OCI-LY7 (cell line): ENCODE measurements around the gene B4GAT1. TPM values are rescaled to one million over a fixed set of nuclear protein-coding genes. Genes with fewer than 3 reads are reported as not detected.

ENCODE experiments used
- BruUV-seq: library from RNA; stranded (reverse); fragments of 400-500 nt; replicated peaks from 2 replicates; lab custom pipeline; 2021; lab: Mats Ljungman, UMichigan
- CTCF ChIA-PET: fragments of 300-600 bp; sonication (Branson Sonifier 250); formaldehyde crosslinking; loops from one replicate; lab custom pipeline; 2022; ENCODE audit warnings: antibody characterized with exemption; ENCODE audit not compliant: unreplicated experiment; lab: Charles Lee
- POLR2A ChIA-PET: fragments of 300-600 bp; sonication (Branson Sonifier 250); formaldehyde crosslinking; loops from one replicate; lab custom pipeline; 2022; ENCODE audit warnings: antibody characterized with exemption; lab: Charles Lee
- DNase-seq: peaks from one replicate; pipeline ENCODE4 v3.0.0-alpha.2; 2015; ENCODE audit warnings: low spot score
- H2AFZ ChIP-seq: fragments of 200-600 bp; sonication (generic), shearing (Covaris generic); 2 replicates; pipeline ENCODE4 v1.6.1; 2014; ENCODE audit warnings: mild to moderate bottlenecking, antibody characterized with exemption, low read length, moderate library complexity
- H3K27ac ChIP-seq: fragments of 200-600 bp; sonication (generic); 2 replicates; pipeline ENCODE4 v1.5.1; 2014; ENCODE audit warnings: mixed run types, low read depth, mild to moderate bottlenecking, moderate library complexity, low read length, inconsistent platforms; ENCODE audit not compliant: poor library complexity, severe bottlenecking
- H3K36me3 ChIP-seq: fragments of 200-600 bp; sonication (generic); 2 replicates; pipeline ENCODE4 v1.6.1; 2014; ENCODE audit warnings: mild to moderate bottlenecking, antibody characterized with exemption, low read length, moderate library complexity, mixed read lengths; ENCODE audit not compliant: insufficient read depth
- H3K4me1 ChIP-seq: fragments of 200-600 bp; sonication (generic); 2 replicates; pipeline ENCODE4 v1.5.1; 2014; ENCODE audit warnings: mild to moderate bottlenecking, low read length; ENCODE audit not compliant: insufficient read depth, poor library complexity, severe bottlenecking
- H3K4me2 ChIP-seq: fragments of 200-600 bp; sonication (generic); 2 replicates; pipeline ENCODE4 v1.6.1; 2014; ENCODE audit warnings: mild to moderate bottlenecking, low read length
- H3K4me3 ChIP-seq: fragments of 200-600 bp; sonication (generic); 2 replicates; pipeline ENCODE4 v1.5.1; 2014; ENCODE audit warnings: mild to moderate bottlenecking, low read depth, low read length; ENCODE audit not compliant: poor library complexity, severe bottlenecking
- H3K79me2 ChIP-seq: fragments of 200-600 bp; sonication (generic); 2 replicates; pipeline ENCODE4 v1.6.1; 2016; ENCODE audit warnings: low read depth, mild to moderate bottlenecking, low read length, moderate library complexity, mixed read lengths; ENCODE audit not compliant: insufficient read depth
- H3K9me2 ChIP-seq: fragments of 200-600 bp; sonication (generic); 2 replicates; pipeline ENCODE4 v1.6.1; 2016; ENCODE audit warnings: mild to moderate bottlenecking, low read length, mixed read lengths; ENCODE audit not compliant: insufficient read depth
- H3K9me3 ChIP-seq: fragments of 200-600 bp; sonication (generic); 2 replicates; pipeline ENCODE4 v1.6.1; 2014; ENCODE audit warnings: mild to moderate bottlenecking, mixed run types, low read length, mixed read lengths
- H4K20me1 ChIP-seq: fragments of 200-600 bp; sonication (generic); 2 replicates; pipeline ENCODE4 v1.6.1; 2014; ENCODE audit warnings: mild to moderate bottlenecking, antibody characterized with exemption, low read length, moderate library complexity, mixed read lengths; ENCODE audit not compliant: insufficient read depth
- EZH2phosphoT487 ChIP-seq: fragments of 200-600 bp; sonication (generic); IDR thresholded peaks from 2 replicates; pipeline ENCODE4 v1.6.1; 2018; ENCODE audit warnings: low read depth, borderline replicate concordance, mild to moderate bottlenecking, mixed run types, antibody characterized with exemption, low read length, moderate library complexity, mixed read lengths
- intact Hi-C: fragments of 100-400 bp; cut with micrococcal nuclease; formaldehyde crosslinking; loops from one replicate; pipeline ENCODE4 v1.10.0; 2022; ENCODE audit not compliant: unreplicated experiment
- total RNA-seq, 2 experiments: library from RNA; depleted of rRNA in 1 of 2; stranded (reverse); fragments of >200 nt in 1 of 2; shearing (Covaris generic) in 1 of 2; gene quantifications; 2 replicates each; pipeline ENCODE4 v1.2.3, GENCODE V29; 2014 to 2022
- TF ChIP-seq, protein P1 (sequence below): fragments of 200-600 bp; sonication (generic); conservative IDR thresholded peaks from 2 replicates; pipeline ENCODE4 v1.5.1; 2014; ENCODE audit warnings: mild to moderate bottlenecking, antibody characterized with exemption, low read length, moderate library complexity, mixed read lengths

Gene B4GAT1
- total RNA-seq, 2 experiments from 2014 or later = 9.8 to 11.7 TPM

DNA sequence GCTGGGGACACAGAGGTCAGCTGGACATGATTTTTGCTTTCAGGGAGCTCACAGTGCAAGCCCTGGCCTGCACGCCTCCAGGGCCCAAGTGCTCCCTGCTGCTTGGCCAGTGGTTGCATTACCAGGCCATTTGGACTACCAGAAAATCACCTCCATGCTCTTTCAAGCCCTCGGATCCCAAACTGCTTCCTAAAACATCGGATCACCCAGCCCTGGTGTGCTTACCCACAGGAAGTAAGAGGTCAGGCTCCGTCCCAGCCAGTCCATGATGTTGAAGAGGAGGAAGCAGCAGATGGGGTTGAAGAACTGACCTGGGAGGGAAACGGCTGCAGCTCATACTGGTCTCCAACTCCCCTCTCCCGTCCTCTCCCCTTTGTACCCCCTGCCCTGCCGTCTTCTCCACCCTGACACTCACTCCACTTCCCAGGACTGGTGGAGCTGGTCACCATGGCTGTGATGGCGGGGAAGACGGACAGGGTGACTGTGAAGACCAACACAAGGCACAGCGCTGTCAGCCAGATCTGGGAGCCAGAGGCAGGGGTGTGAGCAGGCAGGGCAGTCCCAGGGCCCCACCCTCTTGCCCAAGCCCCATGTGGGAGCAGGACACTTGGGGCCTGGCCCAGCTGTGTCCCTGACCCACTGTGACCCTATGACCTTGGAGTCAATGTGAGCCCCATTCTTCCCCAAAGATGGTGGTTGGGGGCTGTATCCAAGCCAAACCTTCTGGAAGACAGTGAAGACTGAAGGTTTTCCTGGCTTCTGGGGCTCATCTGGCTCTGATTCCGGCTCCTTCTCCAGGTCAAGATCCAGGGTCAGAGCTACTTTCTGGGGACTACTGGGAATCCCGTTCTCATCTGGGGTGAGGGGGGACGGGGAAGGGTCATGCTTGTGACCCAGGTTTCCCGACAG is 18.5 kb upstream of the B4GAT1 start:
- peaks cover 92% of the 10 kb centered on the region for H3K36me3 ChIP-seq
- no TSS peak for BruUV-seq
- H3K27ac ChIP-seq = no peak overlapping the region
- no peak for TF ChIP-seq EZH2phosphoT487
- TF ChIP-seq, protein P1, sequence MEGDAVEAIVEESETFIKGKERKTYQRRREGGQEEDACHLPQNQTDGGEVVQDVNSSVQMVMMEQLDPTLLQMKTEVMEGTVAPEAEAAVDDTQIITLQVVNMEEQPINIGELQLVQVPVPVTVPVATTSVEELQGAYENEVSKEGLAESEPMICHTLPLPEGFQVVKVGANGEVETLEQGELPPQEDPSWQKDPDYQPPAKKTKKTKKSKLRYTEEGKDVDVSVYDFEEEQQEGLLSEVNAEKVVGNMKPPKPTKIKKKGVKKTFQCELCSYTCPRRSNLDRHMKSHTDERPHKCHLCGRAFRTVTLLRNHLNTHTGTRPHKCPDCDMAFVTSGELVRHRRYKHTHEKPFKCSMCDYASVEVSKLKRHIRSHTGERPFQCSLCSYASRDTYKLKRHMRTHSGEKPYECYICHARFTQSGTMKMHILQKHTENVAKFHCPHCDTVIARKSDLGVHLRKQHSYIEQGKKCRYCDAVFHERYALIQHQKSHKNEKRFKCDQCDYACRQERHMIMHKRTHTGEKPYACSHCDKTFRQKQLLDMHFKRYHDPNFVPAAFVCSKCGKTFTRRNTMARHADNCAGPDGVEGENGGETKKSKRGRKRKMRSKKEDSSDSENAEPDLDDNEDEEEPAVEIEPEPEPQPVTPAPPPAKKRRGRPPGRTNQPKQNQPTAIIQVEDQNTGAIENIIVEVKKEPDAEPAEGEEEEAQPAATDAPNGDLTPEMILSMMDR = no peak
- H3K4me3 ChIP-seq = no peak overlapping the region
- peaks cover 9% of the 10 kb centered on the region for H3K4me1 ChIP-seq
- H3K9me3 ChIP-seq = no peaks in the 10 kb centered on the region
- DNase-seq = no peak
- ChIA-PET POLR2A (no interaction called here), CTCF (no interaction called here)
- H2AFZ ChIP-seq = no peak overlapping the region
- H3K9me2 ChIP-seq = no peaks in the 10 kb centered on the region
- H4K20me1 ChIP-seq = no peaks in the 10 kb centered on the region
- H3K4me2 ChIP-seq = no peak overlapping the region
- H3K79me2 ChIP-seq = peaks cover 16% of the 10 kb centered on the region
- intact Hi-C loops = no loop called here

DNA sequence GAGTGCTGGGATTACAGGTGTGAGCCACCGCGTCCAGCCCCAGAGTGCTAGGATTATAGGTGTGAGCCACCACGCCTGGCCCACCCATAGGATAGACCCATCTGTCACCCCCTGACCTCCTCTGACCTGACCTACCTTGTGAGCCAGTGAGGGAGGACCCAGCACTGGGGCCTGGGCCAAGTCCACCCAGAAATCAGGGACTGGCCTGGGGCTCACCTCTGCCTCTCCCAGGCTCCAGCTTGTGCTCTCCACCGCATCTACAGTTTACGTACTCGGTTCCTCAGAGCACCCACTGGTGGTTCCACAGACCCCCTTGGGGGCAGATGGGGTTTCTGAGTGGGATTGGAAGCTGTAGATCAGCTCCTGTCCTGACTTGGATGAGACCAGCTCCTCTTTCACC is 17.7 kb upstream of the B4GAT1 start:
- H4K20me1 ChIP-seq = no peaks in the 10 kb centered on the region
- POLR2A ChIA-PET = no interaction called here
- TF ChIP-seq EZH2phosphoT487 = no peak
- TF ChIP-seq, protein P1 = no peak
- H3K4me1 ChIP-seq = peaks cover 7% of the 10 kb centered on the region
- CTCF ChIA-PET = no interaction called here
- H3K27ac ChIP-seq = no peak overlapping the region
- H3K9me2 ChIP-seq = no peaks in the 10 kb centered on the region
- H3K79me2 ChIP-seq = peaks cover 8% of the 10 kb centered on the region
- H3K36me3 ChIP-seq = peaks cover 90% of the 10 kb centered on the region
- DNase-seq = no peak
- H3K9me3 ChIP-seq = no peaks in the 10 kb centered on the region
- intact Hi-C loops = no loop called here
- H3K4me2 ChIP-seq = no peak overlapping the region
- BruUV-seq = no TSS peak
- no peak overlapping the region for H3K4me3 ChIP-seq
- H2AFZ ChIP-seq = no peak overlapping the region
